HCT116 (cell line): Measurements from ENCODE around the gene DEGS1. TPM values are rescaled to one million over a fixed set of nuclear protein-coding genes. Genes with fewer than 3 reads are reported as not detected.

Source experiments
- ATAC-seq: fragments of 200-7000 bp; cut with Tn5 transposase; 2 replicates; pipeline ENCODE4 v1.9.1; 2020; ENCODE audit warnings: mild to moderate bottlenecking, moderate library complexity
- BruUV-seq: library from RNA; stranded (reverse); fragments of 400-500 nt; replicated peaks from 2 replicates; lab custom pipeline; 2021; lab: Mats Ljungman, UMichigan
- CTCF ChIA-PET: fragments of 300-600 bp; sonication (Branson Sonifier 250); formaldehyde crosslinking; loops from one replicate; lab custom pipeline; 2021; ENCODE audit warnings: antibody characterized with exemption; lab: Charles Lee
- POLR2A ChIA-PET: fragments of 300-600, 350-600 bp; sonication (Branson Sonifier 250); formaldehyde crosslinking; loops from one replicate; lab custom pipeline; 2021; ENCODE audit warnings: antibody characterized with exemption; lab: Charles Lee
- RAD21 ChIA-PET, 2 experiments: fragments of 300-600 bp; sonication (Branson Sonifier 250); formaldehyde crosslinking; loops; one replicate each; lab custom pipeline; 2023; ENCODE audit warnings: low total read pairs in 2 of 2; ENCODE audit not compliant: uncharacterized antibody in 2 of 2, unreplicated experiment in 2 of 2, low non-redundant PET in 1 of 2; lab: Charles Lee
- DNase-seq: peaks from one replicate; pipeline ENCODE4 v3.0.0-alpha.2; 2010; ENCODE audit warnings: low read depth, low spot score
- H2AFZ ChIP-seq: fragments of 200-600 bp; shearing (Covaris generic), sonication (generic); 2 replicates; pipeline ENCODE4 v1.6.1; 2017; ENCODE audit warnings: low read depth, mixed run types, mixed read lengths, antibody characterized with exemption, low read length; ENCODE audit not compliant: poor library complexity, severe bottlenecking
- H3K27ac ChIP-seq: 2 replicates; pipeline ENCODE4 v1.5.1; 2012; ENCODE audit warnings: low read depth, low read length
- H3K27me3 ChIP-seq: fragments of 200-600 bp; sonication (generic); 2 replicates; pipeline ENCODE4 v1.6.1; 2016; ENCODE audit warnings: mixed run types, low read length, mixed read lengths; ENCODE audit not compliant: insufficient read depth
- H3K36me3 ChIP-seq, 2 experiments: fragments of 200-500 bp in 1 of 2; fragments of 200-600 bp in 1 of 2; sonication (Bioruptor generic) in 1 of 2; sonication (generic) in 1 of 2; 2 replicates each; pipeline versions ENCODE4 v1.5.1 to v1.6.1; 2014 to 2016; ENCODE audit warnings: low read length in 2 of 2, inconsistent platforms in 1 of 2, mixed read lengths in 1 of 2, mixed run types in 1 of 2; ENCODE audit not compliant: insufficient read depth in 2 of 2, control insufficient read depth in 1 of 2
- H3K4me1 ChIP-seq, 2 experiments: fragments of 200-600 bp in 1 of 2; sonication (generic) in 1 of 2; 2 replicates each; pipeline versions ENCODE4 v1.5.1 to v1.6.1; 2012 to 2017; ENCODE audit warnings: low read length in 2 of 2, inconsistent platforms in 1 of 2, mild to moderate bottlenecking in 1 of 2, mixed read lengths in 1 of 2, mixed run types in 1 of 2, moderate library complexity in 1 of 2; ENCODE audit not compliant: insufficient read depth in 2 of 2, control insufficient read depth in 1 of 2
- H3K4me2 ChIP-seq: fragments of 200-600 bp; sonication (generic); 2 replicates; pipeline ENCODE4 v1.6.1; 2017; ENCODE audit warnings: mixed run types, low read length, mixed read lengths
- H3K4me3 ChIP-seq, 2 experiments: fragments of 200-600 bp in 1 of 2; sonication (generic) in 1 of 2; replicated peaks in 1 of 2; 2 replicates each; pipeline ENCODE4 v1.5.1; 2011 to 2016; ENCODE audit warnings: low read length in 2 of 2, control low read depth in 1 of 2, low read depth in 1 of 2, mild to moderate bottlenecking in 1 of 2, mixed read lengths in 1 of 2, mixed run types in 1 of 2
- H3K79me2 ChIP-seq: fragments of 200-600 bp; sonication (generic); 2 replicates; pipeline ENCODE4 v1.6.1; 2017; ENCODE audit warnings: mild to moderate bottlenecking, mixed run types, low read length, moderate library complexity, mixed read lengths; ENCODE audit not compliant: insufficient read depth
- H3K9ac ChIP-seq: fragments of 200-600 bp; sonication (generic); 2 replicates; pipeline ENCODE4 v1.6.1; 2016; ENCODE audit warnings: low read length, mixed read lengths
- H3K9me2 ChIP-seq: fragments of 200-600 bp; sonication (generic), shearing (Covaris generic); 2 replicates; pipeline ENCODE4 v1.6.1; 2017; ENCODE audit warnings: mixed run types, mild to moderate bottlenecking, moderate library complexity; ENCODE audit not compliant: insufficient read depth
- H3K9me3 ChIP-seq, 2 experiments: fragments of 200-500 bp in 1 of 2; fragments of 200-600 bp in 1 of 2; sonication (Bioruptor generic) in 1 of 2; sonication (generic) in 1 of 2; 2 replicates each; pipeline ENCODE4 v1.6.1; 2014 to 2017; ENCODE audit warnings: low read length in 2 of 2, mixed read lengths in 2 of 2, inconsistent platforms in 1 of 2, low read depth in 1 of 2, mild to moderate bottlenecking in 1 of 2, mixed run types in 1 of 2, moderate library complexity in 1 of 2; ENCODE audit not compliant: control insufficient read depth in 1 of 2, insufficient read depth in 1 of 2
- H4K20me1 ChIP-seq: fragments of 200-600 bp; sonication (generic), shearing (Covaris generic); 2 replicates; pipeline ENCODE4 v1.6.1; 2017; ENCODE audit warnings: mixed run types, mild to moderate bottlenecking, moderate library complexity; ENCODE audit not compliant: insufficient read depth
- CBX3 ChIP-seq: IDR thresholded peaks from 2 replicates; pipeline ENCODE4 v1.6.1; 2012; ENCODE audit warnings: low read depth
- FOSL1 ChIP-seq: IDR thresholded peaks from 2 replicates; pipeline ENCODE4 v1.6.1; 2012; ENCODE audit warnings: low read depth
- POLR2AphosphoS5 ChIP-seq: IDR thresholded peaks from 2 replicates; pipeline ENCODE4 v1.6.1; 2011; ENCODE audit warnings: mild to moderate bottlenecking, low read depth, low read length, moderate library complexity
- REST ChIP-seq: IDR thresholded peaks from 2 replicates; pipeline ENCODE4 v1.6.1; 2012; ENCODE audit warnings: low read depth
- SIN3A ChIP-seq: IDR thresholded peaks from 2 replicates; pipeline ENCODE4 v1.6.1; 2012; ENCODE audit warnings: low read depth
- intact Hi-C: fragments of 100-400 bp; cut with micrococcal nuclease; formaldehyde crosslinking; loops from 2 replicates; pipeline ENCODE4 v1.10.0; 2022
- total RNA-seq: library from RNA; stranded (reverse); gene quantifications from one replicate; pipeline ENCODE4 v1.2.1, GENCODE V29; 2021; ENCODE audit not compliant: unreplicated experiment

DEGS1 gene
- total RNA-seq, 1 experiment from 2014 or later: 23.1 TPM

- H3K9me3 ChIP-seq: no peaks in the 10 kb centered on the region
These were observed 18.8 kb downstream of the DEGS1 start for GRCh38 chr1:224201853-224202252.

More at GRCh38 chr1:224201853-224202252, 18.8 kb downstream of the DEGS1 start:
- H3K79me2 ChIP-seq: no peaks in the 10 kb centered on the region
- RAD21 ChIA-PET: interaction anchor here in 1 of 2 experiments (0.7 kb wide), 1 partner anchor 33 kb away, joined by 4 read pairs; no protein-coding TSS in a partner anchor
- H3K4me1 ChIP-seq: peaks cover 10 to 18% of the 10 kb centered on the region in 2 experiments
- no peaks in the 10 kb centered on the region for H4K20me1 ChIP-seq
- intact Hi-C loops: no loop called here
- TF ChIP-seq SIN3A: no peak
- TF ChIP-seq FOSL1: no peak
- TF ChIP-seq CBX3: no peak
- TF ChIP-seq REST: no peak
- no peak for TF ChIP-seq POLR2AphosphoS5
- TF ChIP-seq, all 23 proteins: peak for 0
- Histone ChIP-seq H3K36me3 (no peaks in the 10 kb centered on the region), H2AFZ (no peak overlapping the region), H3K9ac (no peak overlapping the region), H3K4me3 (no peak overlapping the region), H3K4me2 (no peak overlapping the region), H3K27me3 (no peaks in the 10 kb centered on the region), H3K27ac (no peak overlapping the region), H3K9me2 (no peaks in the 10 kb centered on the region)
- DNase-seq: no peak
- ChIA-PET POLR2A (no interaction called here), CTCF (no interaction called here)
- BruUV-seq: no TSS peak
- ATAC-seq: no peak
